ENCODE measurements around the gene TGFA. TPM values are rescaled to one million over a fixed set of nuclear protein-coding genes. Genes with fewer than 3 reads are reported as not detected.

TGFA gene
- total RNA-seq, 6 donors from 2014 or later, result 4.2 to 19.6 (median 10.7) TPM

GRCh38 chr2:70554338-70554892 is 789 bp upstream of the TGFA start:
- Histone ChIP-seq H3K27ac (peak overlapping the region; percentile 78 to 88 (median 80)), H3K27me3 (no peaks in the 10 kb centered on the region), H3K9me3 (no peaks in the 10 kb centered on the region), H3K4me3 (peak overlapping the region; percentile 40 to 67 (median 63)), H3K4me1 (peaks cover 12 to 26% (median 22%) of the 10 kb centered on the region in 4 donors), H3K36me3 (no peaks in the 10 kb centered on the region)
- WGBS, 2 donors, result 33 to 61% methylated on average over 7 to 17 of the region's 18 CpGs
- ATAC-seq (ENCODE audit: low FRiP score in 2 of 2) (no peak), DNase-seq (no peak)
- TF ChIP-seq, protein P1, sequence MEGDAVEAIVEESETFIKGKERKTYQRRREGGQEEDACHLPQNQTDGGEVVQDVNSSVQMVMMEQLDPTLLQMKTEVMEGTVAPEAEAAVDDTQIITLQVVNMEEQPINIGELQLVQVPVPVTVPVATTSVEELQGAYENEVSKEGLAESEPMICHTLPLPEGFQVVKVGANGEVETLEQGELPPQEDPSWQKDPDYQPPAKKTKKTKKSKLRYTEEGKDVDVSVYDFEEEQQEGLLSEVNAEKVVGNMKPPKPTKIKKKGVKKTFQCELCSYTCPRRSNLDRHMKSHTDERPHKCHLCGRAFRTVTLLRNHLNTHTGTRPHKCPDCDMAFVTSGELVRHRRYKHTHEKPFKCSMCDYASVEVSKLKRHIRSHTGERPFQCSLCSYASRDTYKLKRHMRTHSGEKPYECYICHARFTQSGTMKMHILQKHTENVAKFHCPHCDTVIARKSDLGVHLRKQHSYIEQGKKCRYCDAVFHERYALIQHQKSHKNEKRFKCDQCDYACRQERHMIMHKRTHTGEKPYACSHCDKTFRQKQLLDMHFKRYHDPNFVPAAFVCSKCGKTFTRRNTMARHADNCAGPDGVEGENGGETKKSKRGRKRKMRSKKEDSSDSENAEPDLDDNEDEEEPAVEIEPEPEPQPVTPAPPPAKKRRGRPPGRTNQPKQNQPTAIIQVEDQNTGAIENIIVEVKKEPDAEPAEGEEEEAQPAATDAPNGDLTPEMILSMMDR (IDR thresholded peaks at IDR 0.05), result no peak

DNA sequence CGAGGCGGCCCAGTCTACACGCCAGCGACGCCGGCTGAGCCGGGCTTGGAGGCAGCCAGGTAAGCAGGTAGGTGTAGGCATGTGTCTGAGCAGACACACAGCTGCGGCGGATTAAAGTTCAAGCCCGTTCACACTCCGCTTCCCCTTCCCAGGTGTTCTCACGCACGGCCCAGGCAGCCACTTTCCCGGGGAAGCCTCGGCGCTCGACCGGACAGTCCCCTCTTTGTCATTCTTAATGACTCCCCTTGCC is 367 bp downstream of the TGFA start:
- Histone ChIP-seq H3K4me3 (peak overlapping the region; percentile 40 to 67 (median 63)), H3K27ac (peak overlapping the region; percentile 78 to 88 (median 80)), H3K36me3 (no peaks in the 10 kb centered on the region), H3K4me1 (peaks cover 12 to 26% (median 22%) of the 10 kb centered on the region in 4 donors), H3K27me3 (no peaks in the 10 kb centered on the region), H3K9me3 (no peaks in the 10 kb centered on the region)
- peak in 1 of 2 donors; percentile 88 for DNase-seq
- TF ChIP-seq, protein P1 (IDR thresholded peaks at IDR 0.05), result no peak
- TF ChIP-seq EP300 (IDR thresholded peaks at IDR 0.05) (no peak), POLR2A (IDR thresholded peaks at IDR 0.05) (no peak)
- peak; percentile 39 to 71 for ATAC-seq (ENCODE audit: low FRiP score in 2 of 2)
- 2% methylated on average over 18 of the region's 18 CpGs; no CpG with 5 or more reads in 1 of the 2 donors for WGBS, 2 donors

DNA sequence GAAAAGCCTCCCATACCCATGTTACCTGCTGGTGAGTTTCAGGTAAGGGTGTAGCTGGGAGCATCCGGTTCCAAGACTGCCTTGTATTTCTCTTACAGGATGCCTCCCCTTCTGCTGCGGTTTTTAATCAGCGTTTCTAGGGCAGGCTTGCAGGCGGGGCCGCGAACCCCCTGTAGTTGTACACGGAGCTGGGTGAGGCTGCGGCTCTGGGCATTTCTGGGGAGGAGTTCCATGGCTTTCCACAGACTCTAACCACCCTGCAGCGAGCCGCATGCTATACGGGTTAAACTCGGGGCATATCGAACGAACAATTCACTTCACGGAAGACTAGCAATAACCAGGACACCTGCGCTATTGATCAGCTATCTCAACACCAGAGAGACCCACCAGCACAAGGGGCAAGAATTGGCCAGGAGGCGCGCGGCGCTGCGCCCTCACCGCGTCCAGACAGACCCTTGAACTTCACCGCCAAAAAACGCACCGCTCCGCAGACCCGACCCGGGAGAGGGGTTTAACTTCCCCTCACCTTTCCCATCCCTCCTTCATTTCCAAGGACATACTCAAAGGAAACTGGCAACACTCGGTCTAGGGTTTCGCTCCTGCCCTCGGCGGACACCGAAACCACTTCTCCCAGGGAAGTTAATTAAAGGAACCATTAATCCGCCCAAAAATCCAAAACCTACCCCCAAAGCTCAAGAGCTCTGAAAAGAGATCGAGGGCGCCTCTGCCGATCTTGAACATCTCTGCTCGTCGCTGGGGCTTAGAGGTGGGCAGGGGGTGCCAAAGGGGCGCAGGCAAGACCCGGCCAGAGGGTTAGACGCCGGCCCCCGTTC is 909 bp downstream of the TGFA start:
- no peak for TF ChIP-seq POLR2AphosphoS5 (IDR thresholded peaks at IDR 0.05)
- no peak for TF ChIP-seq EP300 (IDR thresholded peaks at IDR 0.05)
- no peak for TF ChIP-seq POLR2A (IDR thresholded peaks at IDR 0.05)
- TF ChIP-seq, protein P1 (IDR thresholded peaks at IDR 0.05), result no peak
- Histone ChIP-seq H3K9me3 (no peaks in the 10 kb centered on the region), H3K36me3 (no peaks in the 10 kb centered on the region), H3K4me3 (peak overlapping the region; percentile 22 to 67 (median 63)), H3K27me3 (no peaks in the 10 kb centered on the region), H3K27ac (peak overlapping the region; percentile 78 to 88 (median 80)), H3K4me1 (peaks cover 12 to 26% (median 22%) of the 10 kb centered on the region in 4 donors)
- peak in 1 of 2 donors; percentile 83 for DNase-seq
- no peak for ATAC-seq (ENCODE audit: low FRiP score in 2 of 2)
- 1 to 4% methylated on average over 34 to 45 of the region's 45 CpGs for WGBS, 2 donors

DNA sequence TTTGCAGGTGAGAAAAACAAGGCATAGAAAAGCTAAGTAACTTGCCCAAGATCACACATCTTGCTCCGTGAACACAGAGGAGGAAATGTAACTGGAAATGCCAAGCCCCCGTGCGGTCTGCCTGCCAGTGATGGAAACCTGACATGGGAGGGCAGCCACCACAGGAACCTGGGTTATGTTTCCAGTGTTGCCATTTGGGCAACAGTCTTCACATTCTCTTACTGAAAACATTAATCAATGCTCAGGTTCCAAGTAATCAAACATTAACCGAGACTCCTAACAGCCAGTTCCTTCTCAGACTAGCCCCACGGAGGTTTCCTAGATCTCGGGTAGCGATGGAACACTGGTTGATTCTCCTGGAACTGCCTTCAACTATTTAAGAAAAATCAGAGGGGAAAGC is 2.5 kb downstream of the TGFA start:
- ATAC-seq (ENCODE audit: low FRiP score in 2 of 2) (no peak), DNase-seq (no peak)
- Histone ChIP-seq H3K27ac (no peak overlapping the region), H3K36me3 (no peaks in the 10 kb centered on the region), H3K4me1 (peaks cover 12 to 26% (median 22%) of the 10 kb centered on the region in 4 donors), H3K27me3 (no peaks in the 10 kb centered on the region), H3K9me3 (no peaks in the 10 kb centered on the region), H3K4me3 (no peak overlapping the region)
- WGBS, 2 donors, result 44 to 50% methylated on average over 5 to 7 of the region's 7 CpGs
- no peak for TF ChIP-seq POLR2AphosphoS5 (IDR thresholded peaks at IDR 0.05)
- TF ChIP-seq, protein P1 (IDR thresholded peaks at IDR 0.05), result no peak
- no peak for TF ChIP-seq EP300 (IDR thresholded peaks at IDR 0.05)
- TF ChIP-seq POLR2A (IDR thresholded peaks at IDR 0.05), result no peak

All from upper lobe of left lung (tissue), 6 donors.